ENCODE data around the gene KIAA1210. TPM values are rescaled to one million over a fixed set of nuclear protein-coding genes. Genes with fewer than 3 reads are reported as not detected.
A peak's percentile ranks its signal among the peaks of the same experiment; 100 is the strongest.

The KIAA1210 gene
- total RNA-seq, 2 experiments from 2014 or later: not detected

DNA sequence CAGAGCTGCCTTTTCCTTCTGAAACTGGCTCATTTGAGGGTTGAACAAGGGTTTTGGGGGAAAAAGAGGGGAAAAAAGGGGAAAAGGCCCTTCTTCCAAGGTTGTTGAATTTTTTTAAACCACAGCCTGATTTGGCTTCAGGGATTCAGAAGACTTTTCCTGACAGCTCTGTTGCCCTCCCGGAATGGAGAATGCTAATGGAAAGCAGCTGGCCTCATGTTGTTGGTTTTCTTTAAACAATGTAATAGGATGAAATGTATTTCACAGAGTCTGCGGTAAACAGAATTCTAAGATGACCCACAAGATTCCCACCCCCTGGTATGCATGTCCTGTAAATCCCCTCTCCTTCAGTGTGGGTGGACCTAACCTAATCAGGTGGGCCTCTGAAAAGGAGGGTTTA is 3.3 kb upstream of the KIAA1210 start:
- ChIA-PET POLR2A (no interaction called here), CTCF (no interaction called here)
- Mint-ChIP-seq H3K4me1 (no peaks in the 10 kb centered on the region), H3K9me3 (no peaks in the 10 kb centered on the region), H3K4me3 (no peak overlapping the region), H3K27ac (no peak overlapping the region), H3K27me3 (peaks cover 5% of the 10 kb centered on the region), H3K36me3 (ENCODE audit: low read depth) (no peaks in the 10 kb centered on the region)
- no peak for DNase-seq

DNA sequence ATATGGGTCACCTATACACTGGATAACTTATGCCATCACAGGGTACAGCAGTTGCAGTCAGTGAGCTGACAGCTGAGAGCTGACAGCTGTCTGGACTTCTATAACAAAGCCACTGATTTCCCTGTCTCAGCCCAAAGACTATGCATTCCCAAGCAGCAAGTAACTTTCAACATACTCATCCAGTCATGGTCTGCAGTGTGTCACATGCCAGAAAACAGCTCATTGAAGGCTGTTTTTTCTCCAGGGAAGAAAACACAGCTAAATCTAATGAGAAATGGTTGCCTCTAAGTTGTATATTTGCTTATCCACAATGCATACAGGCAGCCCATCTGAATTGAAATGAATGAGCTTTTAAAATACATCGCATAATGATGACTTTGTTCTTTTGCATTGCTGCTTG is 6.3 kb downstream of the KIAA1210 start:
- Mint-ChIP-seq H3K27me3 (peaks cover 4% of the 10 kb centered on the region), H3K27ac (no peak overlapping the region), H3K36me3 (ENCODE audit: low read depth) (no peaks in the 10 kb centered on the region), H3K9me3 (no peaks in the 10 kb centered on the region), H3K4me1 (no peaks in the 10 kb centered on the region), H3K4me3 (no peak overlapping the region)
- ChIA-PET POLR2A (no interaction called here), CTCF (interaction anchor here (1.1 kb wide), 1 partner anchor 88 kb away, joined by 3 read pairs; no protein-coding TSS in a partner anchor)
- no peak for DNase-seq

DNA sequence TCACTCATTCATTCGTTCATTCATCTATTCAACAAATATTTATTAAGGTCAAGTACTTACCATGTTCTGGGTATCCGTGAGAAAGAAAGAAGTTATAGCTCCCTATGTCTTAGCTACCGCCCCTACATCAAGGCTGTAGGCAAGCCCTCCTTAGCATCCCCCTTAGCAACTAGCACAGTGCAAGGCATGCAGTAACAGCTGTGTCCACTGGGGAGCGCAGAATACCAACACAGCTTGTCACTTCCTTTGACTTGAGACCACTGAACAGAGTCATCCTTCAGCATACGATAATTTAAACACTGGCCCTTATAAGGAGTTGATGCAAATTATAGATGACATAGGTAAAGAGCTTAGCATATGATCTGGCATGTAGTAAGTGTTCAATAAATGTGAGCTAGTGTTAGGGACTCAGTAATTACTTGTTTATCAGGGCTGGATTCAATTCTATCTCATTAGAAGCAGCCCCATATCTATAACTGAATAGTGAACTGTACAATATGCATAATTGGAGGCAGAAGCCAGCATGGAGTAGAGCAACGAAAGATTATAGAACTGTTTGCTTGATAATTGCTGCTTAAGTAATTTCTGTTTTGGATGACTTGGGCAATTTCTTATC is 8.7 kb downstream of the KIAA1210 start:
- H3K4me1 Mint-ChIP-seq: no peaks in the 10 kb centered on the region
- H3K27me3 Mint-ChIP-seq: peaks cover 4% of the 10 kb centered on the region
- no peak overlapping the region for H3K4me3 Mint-ChIP-seq
- ChIA-PET POLR2A (no interaction called here), CTCF (interaction anchor here (0.7 to 2.2 kb wide), 9 partner anchors 8 to 154 kb away, joined by 3 to 9 read pairs (median 4); partner anchors contain the start of gene PGRMC1)
- H3K27ac Mint-ChIP-seq: no peak overlapping the region
- no peaks in the 10 kb centered on the region for H3K9me3 Mint-ChIP-seq
- peak; percentile 46 for DNase-seq
- no peaks in the 10 kb centered on the region for H3K36me3 Mint-ChIP-seq (ENCODE audit: low read depth)

DNA sequence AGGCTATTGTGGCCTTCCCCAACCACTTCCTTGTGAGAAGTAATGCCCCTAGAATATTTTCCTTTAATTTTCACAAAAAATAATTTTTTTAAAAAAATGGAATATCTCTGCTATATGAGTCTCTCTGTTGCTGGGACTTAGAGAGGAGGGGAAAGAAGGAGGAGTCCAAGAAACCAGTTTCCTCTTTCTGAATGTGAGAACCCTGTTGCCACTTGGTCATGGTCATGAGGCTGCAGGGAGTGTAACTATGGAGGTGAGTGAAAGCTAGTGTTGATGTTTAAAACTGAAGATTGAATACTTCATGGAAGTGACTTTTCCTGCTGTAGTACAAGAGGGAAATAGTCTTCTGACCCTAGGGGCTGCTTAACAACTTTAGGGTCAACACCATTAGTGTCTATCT is 20.4 kb downstream of the KIAA1210 start:
- Mint-ChIP-seq H3K36me3 (ENCODE audit: low read depth) (no peaks in the 10 kb centered on the region), H3K27me3 (peaks cover 5% of the 10 kb centered on the region), H3K4me1 (no peaks in the 10 kb centered on the region), H3K9me3 (no peaks in the 10 kb centered on the region), H3K27ac (no peak overlapping the region), H3K4me3 (no peak overlapping the region)
- DNase-seq: no peak
- POLR2A ChIA-PET: no interaction called here
- CTCF ChIA-PET: interaction anchor here (1.5 kb wide), 1 partner anchor 12 kb away, joined by 3 read pairs; no protein-coding TSS in a partner anchor

DNA sequence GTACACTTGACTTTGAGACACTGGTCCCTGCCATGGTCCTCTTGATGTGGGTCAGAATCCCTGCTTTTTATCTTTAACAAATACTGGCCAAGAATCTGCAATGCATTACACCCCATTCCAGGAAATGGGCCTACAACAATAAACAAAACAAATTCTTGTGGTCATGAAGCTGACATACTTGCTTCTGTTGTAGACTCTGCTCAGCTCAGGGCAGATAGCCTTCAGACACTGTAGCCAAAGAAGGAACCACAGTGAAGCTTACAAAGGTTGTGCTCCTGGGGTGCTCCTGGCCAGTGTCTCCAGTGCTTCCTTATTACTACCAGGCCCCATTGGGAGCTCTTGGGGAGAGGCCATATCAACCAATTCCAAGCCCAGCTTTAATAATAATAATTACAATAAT is 21.8 kb downstream of the KIAA1210 start:
- Mint-ChIP-seq H3K27ac (no peak overlapping the region), H3K4me1 (no peaks in the 10 kb centered on the region), H3K4me3 (no peak overlapping the region), H3K27me3 (peaks cover 5% of the 10 kb centered on the region), H3K9me3 (no peaks in the 10 kb centered on the region), H3K36me3 (ENCODE audit: low read depth) (no peaks in the 10 kb centered on the region)
- DNase-seq: no peak
- CTCF ChIA-PET: no interaction called here
- POLR2A ChIA-PET: no interaction called here

DNA sequence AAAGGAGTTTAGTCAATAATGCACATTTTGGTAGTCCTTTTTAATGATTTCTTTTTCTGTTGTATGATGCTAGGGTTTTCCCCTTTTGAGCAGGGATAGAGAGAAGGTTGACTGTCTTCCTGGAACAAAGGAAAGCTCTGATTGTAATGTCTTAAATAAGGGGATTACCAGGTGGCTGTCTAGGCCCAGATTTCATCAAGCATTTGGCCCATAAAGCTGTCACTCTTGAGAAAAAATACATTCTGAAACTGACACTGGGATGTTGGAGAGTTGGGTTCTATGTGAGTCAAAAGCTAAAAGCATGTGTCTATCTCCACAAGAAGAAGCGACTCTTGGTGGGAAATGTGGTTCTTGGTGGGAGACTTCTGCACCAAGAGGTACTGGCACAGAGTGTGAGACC is 26.4 kb downstream of the KIAA1210 start:
- Mint-ChIP-seq H3K4me3 (no peak overlapping the region), H3K9me3 (no peaks in the 10 kb centered on the region), H3K36me3 (ENCODE audit: low read depth) (no peaks in the 10 kb centered on the region), H3K27me3 (peaks cover 5% of the 10 kb centered on the region), H3K4me1 (no peaks in the 10 kb centered on the region), H3K27ac (no peak overlapping the region)
- DNase-seq: no peak
- POLR2A ChIA-PET: no interaction called here
- CTCF ChIA-PET: no interaction called here

DNA sequence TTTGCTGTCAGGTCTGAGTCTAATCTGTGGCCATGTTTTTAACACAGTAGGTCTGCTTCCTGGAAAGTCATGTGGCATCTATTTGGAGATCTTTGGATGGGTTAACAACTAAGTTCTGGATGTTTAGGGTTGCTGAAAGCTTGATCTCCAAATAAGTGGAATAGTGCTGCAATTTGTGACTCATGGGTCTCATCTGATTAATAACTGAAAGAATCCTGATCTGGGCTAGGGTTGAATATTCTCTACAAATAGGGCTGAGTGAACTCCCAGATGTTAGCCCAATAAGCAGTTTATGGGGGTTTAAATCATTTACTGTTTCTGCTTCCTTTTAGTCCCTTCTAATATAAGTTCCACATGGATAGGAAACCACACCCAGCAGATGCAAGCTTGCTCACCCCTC is 31.7 kb downstream of the KIAA1210 start:
- no peak overlapping the region for H3K27ac Mint-ChIP-seq
- H3K9me3 Mint-ChIP-seq: no peaks in the 10 kb centered on the region
- peaks cover 8% of the 10 kb centered on the region for H3K27me3 Mint-ChIP-seq
- H3K36me3 Mint-ChIP-seq (ENCODE audit: low read depth): no peaks in the 10 kb centered on the region
- H3K4me1 Mint-ChIP-seq: no peaks in the 10 kb centered on the region
- H3K4me3 Mint-ChIP-seq: no peak overlapping the region
- ChIA-PET POLR2A (no interaction called here), CTCF (interaction anchor here (1.4 kb wide), 1 partner anchor 23 kb away, joined by 4 read pairs; no protein-coding TSS in a partner anchor)
- DNase-seq: no peak

DNA sequence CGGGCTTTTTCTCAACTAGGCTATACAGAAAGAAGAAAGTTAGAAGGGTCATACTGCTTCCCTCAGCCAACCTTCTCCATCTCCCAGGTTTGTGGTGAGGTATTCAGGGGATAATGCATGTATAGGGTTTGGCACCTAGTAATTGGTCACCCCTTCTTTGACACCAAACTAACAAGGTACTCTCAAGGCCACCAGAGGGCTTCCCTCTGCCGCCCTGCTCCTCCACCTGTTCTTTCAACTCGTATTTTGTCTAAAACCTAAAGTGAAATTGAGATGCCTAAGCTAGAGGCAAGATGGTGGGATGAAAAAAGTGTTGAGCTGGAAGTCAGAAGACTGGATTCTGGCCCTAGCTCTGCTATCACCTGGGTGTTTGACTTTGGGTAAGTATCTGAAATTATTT is 32.8 kb downstream of the KIAA1210 start:
- Mint-ChIP-seq H3K27me3 (peaks cover 8% of the 10 kb centered on the region), H3K27ac (no peak overlapping the region), H3K4me3 (no peak overlapping the region), H3K36me3 (ENCODE audit: low read depth) (no peaks in the 10 kb centered on the region), H3K4me1 (no peaks in the 10 kb centered on the region), H3K9me3 (no peaks in the 10 kb centered on the region)
- ChIA-PET POLR2A (no interaction called here), CTCF (no interaction called here)
- no peak for DNase-seq

DNA sequence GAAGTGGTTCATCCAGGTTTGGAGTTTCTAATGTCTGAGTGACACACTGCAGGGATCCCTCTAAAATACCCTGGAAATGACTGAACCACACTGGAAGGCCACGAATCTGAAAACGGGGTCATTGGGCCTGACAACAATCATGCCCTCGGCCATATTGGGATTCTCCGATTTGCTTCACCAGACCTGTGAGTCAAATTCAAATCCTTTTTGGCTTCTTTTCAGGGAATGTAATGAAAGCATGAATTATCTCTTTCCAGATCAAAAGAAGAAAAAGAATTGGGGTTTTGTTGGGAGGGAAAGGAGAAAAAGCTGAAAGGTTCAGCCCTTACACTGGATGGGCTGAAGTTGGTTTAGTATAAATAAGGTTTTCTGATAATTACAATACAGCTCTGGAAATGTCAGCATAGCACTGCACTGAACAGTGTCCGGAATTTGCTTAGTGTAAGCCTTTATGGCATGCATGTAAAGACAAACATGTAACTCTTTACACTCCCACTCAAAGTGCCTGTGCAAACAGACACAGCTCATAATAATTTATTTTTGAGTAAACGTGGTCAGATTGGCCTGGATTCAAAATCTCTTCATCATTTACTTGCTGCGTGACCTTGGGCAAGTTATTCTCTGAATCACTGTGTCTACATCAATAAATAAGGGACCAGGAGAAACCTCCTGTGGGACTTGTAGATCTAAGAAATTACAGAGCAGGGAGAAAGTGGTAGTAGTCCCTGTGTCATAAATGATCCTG is 33.4 kb downstream of the KIAA1210 start:
- ChIA-PET CTCF (no interaction called here), POLR2A (no interaction called here)
- Mint-ChIP-seq H3K27me3 (peaks cover 8% of the 10 kb centered on the region), H3K4me1 (no peaks in the 10 kb centered on the region), H3K27ac (no peak overlapping the region), H3K9me3 (no peaks in the 10 kb centered on the region), H3K4me3 (no peak overlapping the region), H3K36me3 (ENCODE audit: low read depth) (no peaks in the 10 kb centered on the region)
- no peak for DNase-seq

DNA sequence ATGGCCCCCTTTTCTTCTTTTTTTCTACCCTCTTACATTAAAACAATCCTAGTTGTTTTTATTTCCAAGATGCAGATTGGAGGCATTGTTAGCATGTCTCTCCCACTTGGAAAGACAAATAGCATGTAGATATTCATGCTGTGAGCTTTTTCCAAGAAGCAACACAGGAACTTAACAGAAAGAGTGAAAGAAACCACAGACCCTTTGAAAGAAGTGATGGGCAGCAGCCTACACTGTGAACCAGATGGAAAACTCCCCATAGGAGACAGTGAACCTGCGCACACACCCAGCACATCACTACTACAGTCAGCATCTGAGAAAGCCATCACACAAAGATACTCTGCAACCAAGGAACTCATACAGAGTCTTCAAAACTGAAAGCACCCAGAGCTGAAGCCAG is 37.0 kb downstream of the KIAA1210 start:
- H3K4me1 Mint-ChIP-seq: no peaks in the 10 kb centered on the region
- DNase-seq: no peak
- no peak overlapping the region for H3K27ac Mint-ChIP-seq
- peaks cover 3% of the 10 kb centered on the region for H3K27me3 Mint-ChIP-seq
- no peak overlapping the region for H3K4me3 Mint-ChIP-seq
- POLR2A ChIA-PET: no interaction called here
- CTCF ChIA-PET: no interaction called here
- no peaks in the 10 kb centered on the region for H3K9me3 Mint-ChIP-seq
- no peaks in the 10 kb centered on the region for H3K36me3 Mint-ChIP-seq (ENCODE audit: low read depth)

DNA sequence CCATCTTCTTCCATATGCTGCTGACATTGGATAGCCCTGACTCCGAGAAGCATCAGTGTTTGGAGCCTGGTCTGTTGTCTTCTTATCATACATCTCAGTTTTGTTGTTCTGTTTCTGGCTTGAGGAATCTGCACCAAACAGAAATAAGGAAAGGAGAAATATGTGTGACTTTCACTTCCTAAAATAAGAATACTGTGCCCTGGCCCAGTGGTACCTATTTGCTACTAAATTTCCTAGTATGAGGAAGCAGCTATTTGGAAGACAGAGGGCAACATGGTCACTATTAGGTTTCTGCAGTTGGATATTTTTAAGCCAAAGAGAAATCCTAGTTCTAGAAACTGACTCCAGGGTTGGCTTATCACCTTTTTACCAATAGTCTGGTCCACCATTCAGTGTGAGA is 38.0 kb downstream of the KIAA1210 start:
- DNase-seq: no peak
- no peak overlapping the region for H3K4me3 Mint-ChIP-seq
- ChIA-PET POLR2A (no interaction called here), CTCF (no interaction called here)
- no peak overlapping the region for H3K27ac Mint-ChIP-seq
- H3K36me3 Mint-ChIP-seq (ENCODE audit: low read depth): no peaks in the 10 kb centered on the region
- no peaks in the 10 kb centered on the region for H3K9me3 Mint-ChIP-seq
- H3K4me1 Mint-ChIP-seq: no peaks in the 10 kb centered on the region
- H3K27me3 Mint-ChIP-seq: peaks cover 3% of the 10 kb centered on the region

DNA sequence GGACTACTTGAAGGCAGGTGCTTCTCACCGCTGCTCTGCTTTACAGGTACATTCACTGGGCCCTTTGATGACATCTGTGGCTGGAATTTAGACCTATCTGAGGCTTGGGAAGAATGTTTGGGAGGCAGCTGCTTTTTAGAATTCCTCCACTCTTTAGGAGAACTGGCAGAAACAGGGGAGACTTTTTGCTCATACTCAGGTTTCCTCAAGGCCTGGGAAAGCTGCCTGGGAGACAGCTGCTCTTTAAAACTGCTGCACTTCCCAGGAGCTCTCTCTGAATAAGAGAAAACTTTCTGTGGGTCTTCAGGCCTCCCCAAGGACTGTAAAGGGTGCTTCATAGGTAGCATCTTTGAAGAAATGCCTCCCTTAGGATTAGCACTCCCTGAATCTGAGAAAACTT is 40.5 kb downstream of the KIAA1210 start:
- DNase-seq: no peak
- POLR2A ChIA-PET: no interaction called here
- CTCF ChIA-PET: no interaction called here
- H3K27me3 Mint-ChIP-seq: peaks cover 3% of the 10 kb centered on the region
- no peaks in the 10 kb centered on the region for H3K36me3 Mint-ChIP-seq (ENCODE audit: low read depth)
- no peak overlapping the region for H3K4me3 Mint-ChIP-seq
- no peaks in the 10 kb centered on the region for H3K9me3 Mint-ChIP-seq
- no peaks in the 10 kb centered on the region for H3K4me1 Mint-ChIP-seq
- no peak overlapping the region for H3K27ac Mint-ChIP-seq

DNA sequence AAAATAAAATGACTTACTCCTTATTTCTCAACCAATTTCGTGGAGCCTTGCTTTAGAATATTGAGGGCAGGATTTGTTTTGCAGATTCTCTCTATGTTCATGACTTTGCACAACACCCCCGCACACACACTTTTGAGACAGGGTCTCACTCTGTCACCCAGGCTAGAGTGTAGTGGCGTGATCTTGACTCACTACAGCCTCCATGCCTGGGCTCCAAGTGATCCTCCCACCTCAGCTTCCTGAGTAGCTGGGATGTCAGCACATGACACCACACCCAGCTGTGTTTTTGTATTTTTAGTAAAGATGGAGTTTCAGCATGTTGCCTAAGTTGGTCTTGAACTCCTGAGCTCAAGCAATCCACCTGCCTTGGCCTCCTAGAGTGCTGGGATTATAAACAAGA is 42.8 kb downstream of the KIAA1210 start:
- Mint-ChIP-seq H3K27me3 (no peaks in the 10 kb centered on the region), H3K9me3 (no peaks in the 10 kb centered on the region), H3K4me3 (no peak overlapping the region), H3K4me1 (no peaks in the 10 kb centered on the region), H3K36me3 (ENCODE audit: low read depth) (no peaks in the 10 kb centered on the region), H3K27ac (no peak overlapping the region)
- ChIA-PET POLR2A (no interaction called here), CTCF (no interaction called here)
- DNase-seq: no peak

DNA sequence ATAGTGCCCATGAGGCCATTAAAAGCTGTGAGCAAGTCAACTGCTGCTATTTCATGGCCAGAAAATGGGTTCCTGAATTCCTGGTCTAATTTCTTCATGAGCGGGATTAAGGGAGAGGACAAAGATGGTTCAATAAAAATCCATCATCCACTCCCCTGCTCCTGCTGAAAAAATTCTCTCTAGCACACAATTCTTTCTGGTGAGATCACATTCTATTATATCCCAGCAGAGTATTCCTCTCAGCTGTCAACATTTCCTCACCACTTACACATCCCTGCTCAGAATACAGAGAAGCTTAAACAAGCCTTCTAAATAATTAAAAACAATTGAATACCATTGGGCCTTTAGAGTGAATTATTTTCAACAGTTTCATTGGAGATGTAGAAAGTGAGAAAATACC is 45.3 kb downstream of the KIAA1210 start:
- Mint-ChIP-seq H3K27me3 (peaks cover 5% of the 10 kb centered on the region), H3K4me3 (no peak overlapping the region), H3K9me3 (no peaks in the 10 kb centered on the region), H3K4me1 (no peaks in the 10 kb centered on the region), H3K27ac (no peak overlapping the region), H3K36me3 (ENCODE audit: low read depth) (no peaks in the 10 kb centered on the region)
- ChIA-PET POLR2A (no interaction called here), CTCF (no interaction called here)
- DNase-seq: no peak

Measured in activated CD4-positive, alpha-beta memory T cell treated with anti-CD3 and anti-CD28 coated beads, Interleukin-2, amount 10 ng/mL, durations not matched to agents 7 days and 5 days (primary cell).